GM21447 (cell line): Measurements from ENCODE around the gene FAM222A.
"Not testable (repeated sequence)": the region's sequence is repeated elsewhere in the genome, so short reads cannot be mapped to it uniquely, and the experiment has no call there.

Experiments used
- ATAC-seq: cut with Tn5 transposase; IDR thresholded peaks from one replicate; pipeline ENCODE4 v1.9.1; 2021; ENCODE audit not compliant: unreplicated experiment

FAM222A gene

DNA sequence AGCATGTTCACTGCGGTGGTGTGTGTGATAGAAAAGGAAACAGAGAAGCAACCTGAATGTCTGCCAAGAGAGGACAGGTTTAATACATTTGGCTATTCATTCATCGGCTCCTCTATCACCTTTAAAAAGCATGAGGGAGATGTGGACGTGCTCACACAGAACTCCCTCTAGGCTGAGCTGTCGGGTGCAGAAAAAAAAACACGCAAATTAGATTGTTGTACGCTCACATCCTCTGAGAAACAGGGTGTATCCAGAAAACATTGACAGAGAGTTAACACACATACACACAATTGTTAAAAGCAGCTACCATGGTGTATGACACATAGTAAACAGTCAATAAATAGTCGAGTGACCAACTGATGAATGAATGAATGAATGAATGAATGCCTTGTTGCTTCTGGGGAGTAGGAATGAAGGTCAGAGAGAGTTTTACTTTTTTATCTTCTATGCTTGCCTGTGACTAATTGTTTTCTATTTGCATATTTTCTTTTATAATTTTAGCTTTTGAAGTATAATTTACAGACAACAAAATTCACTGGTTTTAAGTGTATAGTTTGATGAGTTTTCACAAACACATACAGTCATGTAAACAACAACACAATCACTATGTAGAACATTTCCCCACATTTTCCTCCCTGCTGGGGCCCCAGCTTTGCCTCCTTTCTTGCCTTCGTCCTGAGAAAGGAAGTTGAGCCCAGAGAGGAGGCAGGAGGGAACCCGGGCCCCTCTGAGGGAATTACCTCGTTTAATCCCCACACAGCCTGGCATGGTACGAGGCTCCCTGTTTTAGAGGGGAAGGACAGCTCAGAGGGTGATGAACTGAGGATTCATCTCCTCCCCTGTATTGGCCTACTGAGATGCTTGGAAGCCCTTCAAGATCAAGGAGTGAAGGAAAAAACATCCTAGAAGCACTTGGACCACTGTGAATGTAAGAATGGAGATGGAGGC, 19.7 kb upstream of the FAM222A start:
- ATAC-seq: no peak

DNA sequence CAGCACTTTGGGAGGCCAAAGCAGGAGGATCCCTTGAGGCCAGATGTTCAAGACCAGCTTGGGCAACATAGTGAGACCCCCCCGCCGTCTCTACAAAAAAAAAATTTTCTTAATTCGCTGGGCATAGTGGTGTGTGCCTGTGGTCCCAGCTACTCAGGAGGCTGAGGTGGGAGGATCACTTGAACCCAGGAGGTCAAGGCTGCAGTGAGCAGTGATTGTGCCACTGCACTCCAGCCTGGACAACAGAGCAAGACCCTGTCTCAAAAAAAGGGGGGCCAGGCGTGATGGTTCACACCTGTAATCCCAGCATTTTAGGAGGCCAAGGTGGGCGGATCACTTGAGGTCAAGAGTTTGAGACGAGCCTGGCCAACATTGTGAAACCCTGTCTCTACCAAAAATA, 19.0 kb upstream of the FAM222A start:
- ATAC-seq: not testable (repeated sequence)

DNA sequence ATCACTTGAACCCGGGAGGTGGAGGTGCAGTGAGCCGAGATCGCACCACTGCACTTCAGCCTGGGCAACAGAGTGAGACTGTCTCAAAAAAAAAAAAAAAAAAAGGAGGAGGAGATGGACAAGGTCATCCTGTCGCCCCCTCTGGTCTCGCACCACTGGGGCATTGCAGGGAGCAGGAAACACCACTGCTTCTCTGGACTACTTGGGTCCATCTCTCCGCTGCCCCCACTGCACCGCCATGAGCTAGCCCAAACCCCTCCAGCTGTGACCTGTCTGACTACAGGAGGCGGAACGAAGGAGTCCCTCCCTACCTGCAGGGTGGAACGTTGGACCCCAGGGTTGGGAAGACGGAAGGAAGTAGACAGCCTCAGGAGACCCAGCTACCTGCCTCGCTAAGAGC, 18.2 kb upstream of the FAM222A start:
- ATAC-seq: no peak

DNA sequence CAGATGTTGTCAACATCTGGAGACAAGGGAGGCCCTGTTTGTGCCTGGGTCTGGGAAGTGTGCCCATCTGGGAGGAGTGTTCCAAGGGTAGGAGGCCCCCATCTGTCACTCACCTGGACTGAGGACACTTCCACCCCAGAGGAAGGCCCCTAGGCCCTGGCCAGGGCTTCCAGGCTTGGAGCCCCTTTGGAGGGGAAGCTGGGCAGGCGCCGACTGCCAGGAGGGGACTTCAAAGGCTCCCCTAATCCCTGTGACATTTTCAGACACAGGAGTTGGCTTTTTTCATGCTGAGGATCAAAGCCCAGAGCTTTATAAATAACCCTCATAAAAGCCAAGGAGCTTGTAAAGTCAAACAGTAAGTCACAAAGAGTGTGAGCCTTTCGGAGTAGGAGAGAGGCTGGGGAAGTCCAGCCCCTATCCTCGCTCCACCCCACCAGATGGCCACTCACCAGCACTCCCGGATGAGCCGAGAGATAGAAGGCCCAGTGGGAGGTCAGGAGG, 17.6 kb upstream of the FAM222A start:
- no peak for ATAC-seq

DNA sequence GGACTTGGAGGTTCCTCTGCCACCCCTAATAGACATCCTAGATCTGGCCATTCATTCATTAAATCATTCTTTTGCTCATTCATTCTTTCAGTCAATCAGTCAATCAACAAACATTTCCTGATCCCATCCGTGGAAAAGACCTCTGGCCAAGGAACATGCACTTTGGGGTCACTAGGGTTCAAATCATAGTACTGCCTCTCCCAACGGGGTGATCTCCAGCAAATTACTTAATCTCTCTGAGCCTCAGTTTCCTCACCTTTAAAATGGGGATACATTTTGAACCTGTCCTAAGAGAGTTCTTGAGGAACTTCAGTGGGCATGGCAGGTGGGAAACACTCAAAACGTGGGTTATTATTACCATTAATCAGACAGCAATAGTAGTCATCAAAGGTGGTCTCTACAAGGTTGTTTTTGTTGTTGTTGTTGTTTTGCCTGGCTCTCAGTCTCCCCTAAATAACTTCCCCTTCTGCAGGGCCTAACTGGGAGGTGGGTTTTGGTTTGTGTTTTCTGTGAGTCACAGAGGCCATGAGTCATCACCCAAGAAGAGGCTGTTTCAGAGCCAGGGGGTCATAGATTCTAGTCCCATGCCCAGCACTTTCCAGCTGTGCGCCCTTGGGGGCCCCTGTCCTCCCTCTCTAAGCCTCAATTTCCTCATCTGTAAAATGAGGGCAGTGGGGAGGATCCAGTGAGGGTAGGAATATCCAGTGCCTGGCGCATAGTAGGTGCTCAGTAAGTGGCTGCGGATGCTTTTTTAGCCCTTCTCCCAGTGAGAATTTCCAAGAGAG, 16.9 kb upstream of the FAM222A start:
- ATAC-seq: no peak

DNA sequence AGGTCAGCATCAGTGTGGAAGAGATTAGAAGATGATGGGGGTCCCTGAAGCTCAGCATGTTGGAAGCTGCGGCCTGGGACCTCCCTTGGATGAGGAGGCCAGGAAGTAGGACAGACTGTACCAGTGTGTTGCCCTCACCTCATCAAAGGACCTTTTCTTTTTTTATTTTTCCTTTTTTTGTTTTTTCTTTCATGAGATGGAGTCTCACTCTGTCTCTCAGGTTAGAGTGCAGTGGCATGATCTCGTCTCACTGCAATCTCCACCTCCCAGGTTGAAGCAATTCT, 16.4 kb upstream of the FAM222A start:
- no peak for ATAC-seq

DNA sequence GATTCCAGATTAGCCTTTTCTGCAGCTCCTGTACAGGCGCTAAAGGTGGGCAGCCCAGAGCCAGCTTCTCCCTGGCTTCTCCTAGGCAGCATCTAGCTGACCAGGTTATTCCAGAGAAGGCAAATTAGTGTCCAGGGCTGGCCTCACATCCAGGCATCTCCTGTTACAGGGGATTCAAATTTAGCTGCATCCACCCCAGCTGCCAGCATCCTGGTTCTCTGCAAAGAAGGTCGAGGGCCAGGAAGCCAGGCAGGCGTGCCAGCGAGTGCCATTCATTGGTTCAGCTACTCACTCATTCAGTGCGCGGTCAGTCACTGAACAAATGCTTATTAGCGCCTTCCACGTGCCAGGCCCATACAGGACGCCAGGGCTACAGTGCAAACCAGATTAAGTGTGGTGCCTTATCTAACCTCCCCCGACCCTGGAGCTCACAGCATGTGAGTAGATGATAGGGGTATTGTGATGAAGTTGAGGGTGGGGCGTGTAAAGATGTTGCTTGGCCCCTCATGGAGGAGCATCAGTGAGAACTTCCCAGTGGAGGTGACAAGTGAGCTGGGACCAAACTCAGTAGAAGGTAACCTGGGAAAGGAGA, 15.7 kb upstream of the FAM222A start:
- no peak for ATAC-seq

DNA sequence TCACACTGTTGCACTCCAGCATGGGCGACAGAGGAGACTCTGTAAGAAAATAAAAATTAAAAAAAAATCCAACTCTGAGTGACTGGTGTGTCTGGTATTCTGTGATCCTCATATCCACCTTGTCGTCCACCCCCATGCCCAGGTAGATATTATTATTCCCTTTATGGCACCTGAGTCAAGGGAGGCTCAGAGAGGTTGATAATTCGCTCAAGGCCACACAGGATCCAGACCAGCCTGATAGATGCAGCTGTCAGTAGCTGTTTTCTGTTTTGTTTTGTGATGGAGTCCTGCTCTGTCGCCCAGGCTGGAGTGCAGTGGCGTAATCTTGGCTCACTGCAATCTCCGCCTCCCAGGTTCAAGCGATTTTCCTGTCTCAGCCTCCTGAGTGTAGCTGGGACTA, 14.8 kb upstream of the FAM222A start:
- no peak for ATAC-seq

DNA sequence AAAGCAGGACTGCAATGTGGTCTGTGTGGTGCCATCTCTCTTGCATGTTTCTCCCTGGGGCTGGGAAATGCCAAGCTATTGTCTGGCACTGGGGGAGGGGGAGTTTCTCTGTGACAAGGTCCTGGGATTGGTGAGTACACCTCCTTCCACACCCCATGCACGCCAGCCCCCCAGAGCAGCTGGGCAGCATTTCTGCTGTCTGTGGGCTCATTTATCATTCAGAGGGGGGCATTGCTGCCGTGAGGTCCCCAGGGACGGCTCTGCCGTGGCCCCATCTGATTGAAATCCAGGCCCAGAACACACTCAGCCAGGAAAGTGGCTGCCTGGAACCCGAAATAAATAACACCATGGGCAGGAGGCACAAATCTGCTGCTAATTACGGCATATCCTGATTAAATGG, 12.6 kb upstream of the FAM222A start:
- no peak for ATAC-seq

DNA sequence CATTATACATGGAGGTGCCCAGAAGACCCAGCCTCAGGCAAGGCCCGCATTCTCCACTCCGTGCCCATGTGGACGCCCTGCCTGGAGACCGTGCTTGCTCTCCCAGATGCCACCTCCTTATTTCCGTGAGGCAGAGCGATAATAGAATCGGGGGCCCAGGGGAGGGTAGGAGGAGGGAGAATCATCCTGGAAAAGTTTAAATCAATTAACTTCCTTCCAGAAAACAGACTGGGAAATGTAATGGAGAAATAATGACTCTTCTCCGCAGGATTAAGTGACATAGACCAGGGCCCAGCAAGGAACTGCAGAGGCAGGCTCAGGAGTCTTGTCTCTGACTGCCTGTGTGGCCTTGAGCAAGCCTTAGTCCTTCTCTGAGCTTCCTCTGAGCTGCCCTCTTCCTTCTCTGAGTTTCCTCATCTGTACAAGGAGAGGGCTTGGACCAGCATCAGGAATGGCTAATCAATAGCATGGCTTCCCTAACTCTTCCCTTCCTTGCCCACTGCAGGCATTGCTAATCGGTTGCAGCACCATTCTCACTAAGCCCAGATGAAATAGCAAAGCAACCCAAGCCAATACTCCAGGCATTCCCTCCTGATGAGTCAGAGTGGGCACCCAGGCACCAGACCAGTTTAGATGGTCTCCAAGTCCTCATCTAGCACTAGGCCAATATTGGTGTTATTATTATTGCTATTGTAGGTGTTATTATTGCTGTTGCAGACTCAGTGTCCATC, 11.3 kb upstream of the FAM222A start:
- no peak for ATAC-seq

DNA sequence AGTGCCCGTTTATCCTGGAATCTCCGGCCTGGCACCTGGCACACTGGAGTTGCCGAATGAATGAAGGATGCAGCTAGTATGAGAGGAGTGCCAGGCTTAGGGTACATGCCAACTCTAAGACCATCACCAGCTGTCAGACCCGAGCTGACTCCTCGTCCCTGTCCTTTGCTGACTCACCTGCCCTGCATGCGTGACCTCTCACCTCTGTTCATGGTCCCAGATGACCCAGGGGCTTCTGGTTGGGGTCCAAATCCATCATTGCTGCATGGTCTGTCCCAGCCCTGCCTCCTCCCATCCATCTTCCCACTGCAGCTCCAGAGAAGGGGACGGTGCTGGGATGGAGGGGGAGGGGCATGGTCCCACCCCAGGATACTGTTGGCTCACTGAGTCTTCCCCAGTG, 9.9 kb upstream of the FAM222A start:
- ATAC-seq: no peak

DNA sequence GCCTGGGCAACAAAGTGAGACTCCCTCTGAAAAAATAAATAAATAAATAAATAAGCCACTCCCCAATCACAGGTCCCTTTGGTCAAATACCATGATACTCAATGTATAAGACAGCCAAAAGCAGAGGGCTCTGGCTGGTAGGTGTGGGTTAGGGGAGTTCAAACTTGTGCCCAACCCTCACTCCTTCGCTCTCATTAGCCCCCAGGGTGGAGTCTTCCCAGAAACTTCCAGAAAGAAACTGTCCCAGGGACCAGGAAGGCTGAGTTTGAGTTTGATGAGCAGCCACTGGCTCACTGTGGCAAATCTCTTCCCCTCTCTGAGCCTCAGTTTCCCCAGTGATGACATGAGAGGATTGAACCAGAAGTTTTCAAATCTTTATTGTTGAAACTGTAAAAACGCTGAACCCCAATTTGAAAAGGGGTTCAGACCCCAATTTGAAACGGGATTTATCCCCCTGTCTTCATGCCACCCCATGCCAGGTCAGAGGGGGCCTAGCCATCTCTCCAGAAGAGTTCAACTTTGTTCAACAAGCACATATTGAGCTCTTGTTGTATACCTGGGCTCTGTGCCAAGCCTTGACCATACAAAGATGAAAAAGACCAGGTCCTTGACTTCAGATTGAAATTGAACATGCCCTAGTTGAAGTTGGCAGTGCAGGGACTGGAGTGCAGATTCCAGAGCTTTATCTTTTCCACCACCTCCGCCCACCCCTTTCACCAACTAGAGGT, 9.1 kb upstream of the FAM222A start:
- no peak for ATAC-seq

DNA sequence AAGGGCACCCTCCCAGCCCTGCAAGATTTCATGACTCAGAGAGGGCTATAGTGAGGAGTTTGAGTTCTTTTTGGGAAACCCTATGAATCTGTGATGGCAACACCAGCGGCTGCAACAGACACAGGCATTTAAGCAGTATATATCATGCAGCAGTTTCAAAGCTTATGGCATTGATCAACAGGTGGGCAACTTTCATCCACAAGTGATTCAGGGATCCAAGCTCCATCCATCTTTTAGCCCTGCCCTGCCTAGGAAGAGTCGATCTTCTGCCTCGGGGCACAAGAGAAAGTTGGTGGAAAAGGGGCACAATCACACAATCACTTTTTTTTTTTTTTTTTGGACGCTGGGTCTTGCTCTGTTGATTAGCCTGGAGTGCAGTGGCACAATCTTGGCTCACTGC, 8.3 kb upstream of the FAM222A start:
- no peak for ATAC-seq

DNA sequence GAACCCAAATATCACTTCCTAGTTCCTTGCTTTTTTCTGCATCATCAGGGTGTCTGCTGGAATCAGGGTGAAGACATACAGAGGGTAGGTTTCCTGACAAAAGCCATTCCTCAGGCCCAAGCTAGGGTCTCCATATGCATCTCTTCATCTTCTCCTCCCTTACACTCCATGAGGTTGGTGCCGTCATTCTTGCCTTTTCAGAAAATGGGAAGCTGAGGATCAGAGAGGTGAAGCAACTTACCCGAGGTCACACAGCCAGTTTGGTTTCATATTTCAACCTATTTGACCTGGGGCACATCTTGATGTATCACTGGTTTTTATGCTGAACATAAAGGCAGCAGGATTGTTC, 7.3 kb upstream of the FAM222A start:
- no peak for ATAC-seq

DNA sequence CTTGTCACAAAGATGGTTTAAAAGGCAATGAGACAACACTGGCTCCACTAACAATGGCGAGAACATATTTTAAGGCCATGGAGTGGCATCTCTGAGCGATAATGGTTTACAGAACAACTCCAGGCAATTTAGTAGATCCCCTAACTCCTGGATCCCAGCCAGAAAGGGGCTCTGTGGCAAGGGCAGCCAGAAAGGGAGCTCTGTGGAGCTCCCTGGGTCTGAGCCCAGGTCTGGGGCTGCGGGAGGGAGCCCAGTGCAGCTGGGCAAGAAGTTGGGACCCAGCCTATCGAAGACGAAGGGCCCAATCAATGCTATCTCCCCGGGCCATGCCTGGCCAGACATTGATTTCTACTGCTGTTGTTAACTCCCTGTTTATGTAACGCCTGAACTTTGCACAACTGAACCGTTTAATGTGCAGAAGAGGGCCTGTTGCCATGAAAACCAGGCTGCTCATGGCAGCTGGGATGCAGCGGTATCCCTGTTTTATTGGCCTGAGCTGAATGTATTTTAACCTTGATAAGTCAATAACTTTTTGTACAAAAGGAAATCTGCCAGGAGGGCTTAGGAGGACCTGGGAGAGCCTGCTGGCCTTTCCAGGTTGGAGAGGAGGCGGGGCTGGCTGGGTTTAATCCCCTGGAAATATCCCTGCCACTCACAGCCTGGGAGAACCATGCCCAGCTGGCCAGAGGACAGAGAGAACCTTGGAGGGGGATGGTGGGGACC, 6.7 kb upstream of the FAM222A start:
- ATAC-seq: no peak

DNA sequence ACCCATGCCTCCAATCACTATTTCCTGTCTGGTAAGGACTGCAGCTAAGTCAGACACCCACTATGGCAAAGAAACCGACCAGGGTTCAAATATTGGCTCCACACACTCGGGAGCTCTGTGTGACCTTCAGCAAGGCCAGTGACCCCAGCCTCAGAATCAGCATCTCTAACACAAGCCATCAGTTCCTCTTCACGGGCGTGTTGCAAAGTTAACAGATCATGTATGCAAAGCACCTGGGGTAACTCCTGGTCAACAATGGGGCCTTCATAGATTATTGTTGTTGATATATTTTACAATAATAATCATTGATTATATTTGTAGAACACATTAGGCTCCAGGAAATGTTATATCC, 6.2 kb upstream of the FAM222A start:
- ATAC-seq: no peak

DNA sequence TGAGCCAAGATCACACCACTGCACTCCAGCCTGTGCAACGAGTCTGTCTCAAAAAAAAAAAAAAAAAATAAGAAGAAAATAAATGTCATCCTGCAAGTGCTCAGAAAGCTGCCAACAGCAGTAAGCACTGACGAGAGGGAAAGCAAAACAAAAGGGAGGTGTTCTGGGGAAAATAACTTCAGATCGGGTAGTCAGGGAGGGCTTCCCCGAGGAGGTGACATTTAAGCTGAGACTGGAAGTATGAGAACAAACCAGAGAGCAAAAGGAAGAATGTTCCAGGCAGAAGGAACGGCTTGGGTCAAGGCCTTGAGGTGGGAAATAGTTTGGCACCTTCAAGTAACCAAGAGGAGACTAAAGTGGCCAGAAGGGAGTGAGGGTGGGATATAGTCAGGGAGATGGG, 4.7 kb upstream of the FAM222A start:
- no peak for ATAC-seq

DNA sequence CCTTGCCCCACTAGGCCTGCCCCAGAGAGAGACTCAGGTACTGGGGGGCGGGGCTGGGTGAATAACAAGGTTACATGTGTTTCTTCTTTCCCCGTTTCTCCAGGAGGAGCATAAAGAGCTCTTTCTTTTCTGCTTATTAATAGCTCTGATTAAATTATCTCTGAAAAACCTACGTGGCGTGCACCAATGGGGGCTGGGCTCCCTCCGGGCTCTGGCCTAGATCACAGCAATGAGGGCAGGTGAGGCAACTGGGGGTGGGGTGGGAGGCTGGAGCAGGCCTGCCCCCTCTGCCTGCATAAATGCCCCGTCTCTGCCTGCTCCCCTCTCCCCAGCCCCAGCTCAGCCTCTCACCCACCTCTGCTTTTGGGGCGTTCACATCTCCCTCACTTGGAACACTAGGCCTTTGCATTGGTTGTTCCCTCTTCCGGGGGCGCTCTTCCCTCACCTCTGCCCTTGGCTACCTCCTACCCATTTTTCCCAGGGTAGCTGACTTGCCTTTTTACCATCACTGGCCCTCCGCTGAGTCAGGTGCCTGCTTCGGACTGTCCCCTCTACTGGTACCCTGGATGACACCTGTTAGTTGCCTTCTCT, 4.1 kb upstream of the FAM222A start:
- no peak for ATAC-seq

DNA sequence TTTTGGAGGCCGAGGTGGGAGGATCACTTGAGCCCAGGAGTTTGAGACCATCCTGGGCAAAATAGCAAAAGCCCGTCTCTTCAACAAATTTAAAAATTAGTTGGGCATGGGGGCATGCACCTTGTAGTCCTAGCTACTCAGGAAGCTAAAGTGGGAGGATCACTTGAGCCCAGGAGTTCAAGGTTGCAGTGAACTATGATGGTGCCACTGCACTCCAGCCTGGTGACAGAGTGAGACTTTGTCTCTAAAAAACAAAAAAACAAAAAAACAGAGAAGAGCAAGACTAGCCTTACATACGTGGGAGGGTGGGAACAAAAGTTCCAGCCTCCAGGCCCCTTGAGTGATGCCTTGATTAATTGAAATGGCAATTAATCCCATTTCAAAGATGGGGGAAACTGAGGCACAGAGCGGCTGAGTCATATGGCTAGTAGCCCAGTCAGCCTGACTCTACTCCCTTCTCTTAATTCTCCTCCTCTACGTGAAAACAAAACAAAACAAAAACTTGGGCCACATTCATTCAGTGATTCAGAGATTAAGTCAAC, 3.3 kb upstream of the FAM222A start:
- ATAC-seq: no peak
